Coronary artery (tissue), 2 donors: ENCODE data around the gene PARD3.
"Not testable (repeated sequence)": the region's sequence is repeated elsewhere in the genome, so short reads cannot be mapped to it uniquely, and the experiment has no call there.

Source experiments
- DNase-seq: peaks from one replicate; pipeline ENCODE4 v3.0.0-alpha.2; 2017; ENCODE audit warnings: low spot score
- H3K27ac ChIP-seq, 2 donors: fragments of 200-600 bp; sonication (generic); one replicate each; pipeline ENCODE4 v1.5.1; 2016 to 2019
- H3K4me3 ChIP-seq: fragments of 200-600 bp; sonication (generic); 2 replicates; pipeline ENCODE4 v1.5.1; 2016; ENCODE audit warnings: mild to moderate bottlenecking, moderate library complexity
- TF ChIP-seq, protein P1 (sequence below): fragments of 200-600 bp; sonication (generic); IDR thresholded peaks from one replicate; pipeline ENCODE4 v1.5.1; 2019; ENCODE audit warnings: antibody characterized with exemption

Gene PARD3

DNA sequence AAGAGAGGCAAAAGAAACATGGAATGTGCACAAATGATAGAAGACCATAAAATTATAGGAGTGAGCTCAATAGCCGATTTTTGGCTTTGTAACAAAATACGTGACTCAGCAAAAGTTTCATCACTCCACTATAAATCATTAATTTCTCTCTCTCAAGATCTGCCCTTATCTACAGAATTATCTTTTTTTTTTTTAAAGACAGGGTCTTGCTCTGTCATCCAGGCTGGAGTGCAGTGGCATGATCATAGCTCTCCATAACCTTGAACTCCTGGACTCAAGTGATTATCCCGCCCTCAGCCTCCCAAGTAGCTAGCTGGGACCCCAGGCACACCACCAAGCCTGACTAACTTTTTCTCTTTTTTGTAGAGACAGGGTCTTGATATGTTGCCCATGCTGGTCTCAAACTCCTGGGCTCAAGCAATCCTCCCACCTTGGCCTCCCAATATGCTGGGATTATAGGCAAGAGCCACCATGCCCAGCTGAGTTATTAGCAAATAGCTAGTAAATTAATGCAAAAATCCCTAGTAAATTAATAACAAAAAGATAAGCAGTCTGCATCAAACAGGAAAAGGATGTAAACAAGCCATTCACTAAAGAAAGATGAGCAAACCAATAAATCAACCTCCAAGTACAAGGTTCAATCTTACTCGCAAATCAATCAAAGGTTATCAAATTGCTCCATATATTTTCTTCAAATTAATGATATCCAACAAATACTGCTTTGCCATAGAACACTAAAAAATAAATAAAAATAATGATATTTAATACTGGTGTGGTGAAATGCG, 450.7 kb downstream of the PARD3 start:
- no peak overlapping the region for H3K27ac ChIP-seq
- TF ChIP-seq, protein P1, sequence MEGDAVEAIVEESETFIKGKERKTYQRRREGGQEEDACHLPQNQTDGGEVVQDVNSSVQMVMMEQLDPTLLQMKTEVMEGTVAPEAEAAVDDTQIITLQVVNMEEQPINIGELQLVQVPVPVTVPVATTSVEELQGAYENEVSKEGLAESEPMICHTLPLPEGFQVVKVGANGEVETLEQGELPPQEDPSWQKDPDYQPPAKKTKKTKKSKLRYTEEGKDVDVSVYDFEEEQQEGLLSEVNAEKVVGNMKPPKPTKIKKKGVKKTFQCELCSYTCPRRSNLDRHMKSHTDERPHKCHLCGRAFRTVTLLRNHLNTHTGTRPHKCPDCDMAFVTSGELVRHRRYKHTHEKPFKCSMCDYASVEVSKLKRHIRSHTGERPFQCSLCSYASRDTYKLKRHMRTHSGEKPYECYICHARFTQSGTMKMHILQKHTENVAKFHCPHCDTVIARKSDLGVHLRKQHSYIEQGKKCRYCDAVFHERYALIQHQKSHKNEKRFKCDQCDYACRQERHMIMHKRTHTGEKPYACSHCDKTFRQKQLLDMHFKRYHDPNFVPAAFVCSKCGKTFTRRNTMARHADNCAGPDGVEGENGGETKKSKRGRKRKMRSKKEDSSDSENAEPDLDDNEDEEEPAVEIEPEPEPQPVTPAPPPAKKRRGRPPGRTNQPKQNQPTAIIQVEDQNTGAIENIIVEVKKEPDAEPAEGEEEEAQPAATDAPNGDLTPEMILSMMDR = no peak
- H3K4me3 ChIP-seq = no peak overlapping the region
- DNase-seq = no peak

DNA sequence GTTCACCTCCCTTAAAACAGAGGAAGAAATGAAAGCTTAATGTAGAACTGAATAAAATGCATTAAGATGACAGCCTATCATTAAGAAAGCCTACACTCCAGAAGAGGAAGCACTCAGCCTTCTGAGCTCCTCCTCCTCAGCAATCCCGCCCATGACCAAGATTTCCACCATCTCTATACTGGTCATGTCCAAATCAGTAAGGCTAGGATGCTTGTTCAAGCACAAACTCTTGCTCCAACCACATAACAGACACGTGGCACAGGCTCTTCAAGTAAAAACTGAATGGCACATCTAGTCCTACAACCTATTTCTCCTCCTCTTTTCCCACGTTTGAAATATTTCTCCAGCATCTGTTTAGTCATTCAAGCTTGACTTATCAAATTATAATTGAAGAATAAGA, 454.1 kb downstream of the PARD3 start:
- TF ChIP-seq, protein P1 = no peak
- no peak for DNase-seq
- H3K4me3 ChIP-seq = no peak overlapping the region
- H3K27ac ChIP-seq = no peak overlapping the region

DNA sequence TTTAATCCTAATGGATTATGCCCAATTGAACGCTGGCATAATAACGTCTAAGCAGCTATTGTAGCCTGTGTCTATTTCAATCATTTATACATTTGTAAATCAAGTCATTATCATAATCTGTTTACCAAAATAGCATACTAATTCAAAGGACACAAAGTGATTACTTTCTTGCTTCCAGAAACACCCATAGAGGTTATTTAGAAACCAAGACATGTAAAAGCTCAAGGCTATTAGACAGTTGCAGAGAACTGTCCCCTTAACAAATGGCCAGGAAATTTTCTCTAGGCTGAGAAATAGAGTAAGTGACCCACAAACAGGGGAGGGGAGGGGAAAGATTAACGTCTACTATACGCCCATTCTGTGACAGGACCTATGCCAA, 455.7 kb downstream of the PARD3 start:
- no peak for DNase-seq
- TF ChIP-seq, protein P1 = no peak
- H3K4me3 ChIP-seq = no peak overlapping the region
- H3K27ac ChIP-seq = no peak overlapping the region

DNA sequence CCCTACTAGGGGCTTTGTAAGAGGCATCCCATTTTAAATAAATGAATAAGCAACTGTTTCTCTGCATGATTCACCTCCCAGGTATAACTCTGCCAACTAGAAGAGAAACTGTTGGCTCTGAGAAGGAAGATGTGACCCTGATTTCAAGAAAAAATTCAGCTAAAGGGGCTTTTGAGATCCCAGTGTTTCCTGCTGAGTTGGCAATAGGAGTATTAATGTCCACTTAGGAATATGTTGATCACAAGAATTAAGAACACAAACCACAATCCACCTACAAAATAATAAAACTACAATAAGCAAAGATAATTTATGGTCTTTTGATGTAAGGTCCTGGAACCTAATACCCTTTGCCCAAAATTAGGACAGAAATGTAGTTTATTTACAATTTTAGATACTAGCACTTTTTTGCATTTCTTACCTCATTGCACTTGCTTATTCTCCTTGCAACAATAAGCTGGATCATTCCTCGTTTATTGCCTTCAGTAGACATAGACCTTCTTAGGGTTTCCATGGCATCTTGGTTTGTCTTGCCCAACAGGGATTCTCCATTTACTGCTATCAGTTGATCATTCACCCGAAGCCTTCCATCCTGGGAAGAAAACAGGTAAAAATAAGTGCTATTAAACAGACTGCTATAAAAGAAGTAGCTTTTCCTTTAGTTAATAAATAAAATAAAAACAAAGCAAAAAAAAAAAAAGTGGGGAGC, 456.2 kb downstream of the PARD3 start:
- Histone ChIP-seq H3K27ac (no peak overlapping the region), H3K4me3 (no peak overlapping the region)
- DNase-seq = no peak
- TF ChIP-seq, protein P1 = no peak

DNA sequence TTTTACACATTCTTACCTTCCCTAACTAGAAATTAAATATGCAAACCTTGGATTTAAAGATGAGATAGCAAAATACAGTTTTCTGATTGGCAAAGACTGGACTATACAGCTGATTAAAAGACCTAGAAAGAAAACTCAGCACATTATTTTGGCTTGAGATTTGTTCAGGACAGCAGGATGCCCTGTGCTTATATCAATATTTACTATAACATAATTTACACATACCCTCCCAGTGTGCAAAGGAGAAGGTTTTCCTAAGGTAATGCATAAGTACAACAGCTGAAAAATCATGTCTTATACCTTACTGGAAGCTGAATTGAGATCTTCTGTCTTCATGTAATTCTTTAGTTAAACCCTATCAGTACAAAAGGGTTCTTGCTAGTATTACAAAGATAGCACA, 458.6 kb downstream of the PARD3 start:
- TF ChIP-seq, protein P1 = no peak
- Histone ChIP-seq H3K4me3 (no peak overlapping the region), H3K27ac (no peak overlapping the region)
- no peak for DNase-seq

DNA sequence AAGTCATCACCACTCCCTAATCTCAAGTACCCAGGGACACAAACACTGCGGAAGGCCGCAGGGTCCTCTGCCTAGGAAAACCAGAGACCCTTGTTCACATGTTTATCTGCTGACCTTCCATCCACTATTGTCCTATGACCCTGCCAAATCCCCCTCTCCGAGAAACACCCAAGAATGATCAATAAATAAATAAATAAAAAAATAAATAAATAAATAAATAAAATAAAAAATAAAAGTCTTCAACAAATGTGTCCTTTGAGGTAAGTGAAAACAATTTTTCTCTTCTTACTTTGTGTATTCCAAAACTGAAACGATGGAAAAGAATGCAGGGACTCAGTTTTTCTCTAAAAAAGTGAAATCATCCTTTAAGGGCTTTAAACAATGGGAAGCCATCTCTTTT, 461.6 kb downstream of the PARD3 start:
- H3K4me3 ChIP-seq, H3K27ac ChIP-seq, DNase-seq: not testable (repeated sequence)

DNA sequence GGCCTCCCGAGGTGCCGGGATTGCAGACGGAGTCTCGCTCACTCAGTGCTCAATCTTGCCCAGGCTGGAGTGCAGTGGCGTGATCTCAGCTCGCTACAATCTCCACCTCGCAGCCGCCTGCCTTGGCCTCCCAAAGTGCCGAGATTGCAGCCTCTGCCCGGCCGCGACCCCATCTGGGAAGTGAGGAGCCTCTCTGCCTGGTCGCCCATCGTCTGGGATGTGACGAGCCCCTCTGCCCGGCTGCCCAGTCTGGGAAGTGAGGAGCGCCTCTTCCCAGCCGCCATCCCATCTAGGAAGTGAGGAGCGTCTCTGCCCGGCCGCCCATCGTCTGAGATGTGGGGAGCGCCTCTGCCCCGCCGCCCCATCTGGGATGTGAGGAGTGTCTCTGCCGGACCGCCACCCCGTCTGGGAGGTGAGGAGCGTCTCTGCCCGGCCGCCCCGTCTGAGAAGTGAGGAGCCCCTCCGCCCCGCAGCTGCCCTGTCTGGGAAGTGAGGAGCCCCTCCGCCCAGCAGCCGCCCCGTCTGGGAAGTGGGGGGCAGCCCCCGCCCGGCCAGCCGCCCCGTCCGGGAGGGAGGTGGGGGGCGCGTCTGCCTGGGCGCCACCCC, 462.4 kb downstream of the PARD3 start:
- H3K27ac ChIP-seq, H3K4me3 ChIP-seq, DNase-seq: not testable (repeated sequence)

DNA sequence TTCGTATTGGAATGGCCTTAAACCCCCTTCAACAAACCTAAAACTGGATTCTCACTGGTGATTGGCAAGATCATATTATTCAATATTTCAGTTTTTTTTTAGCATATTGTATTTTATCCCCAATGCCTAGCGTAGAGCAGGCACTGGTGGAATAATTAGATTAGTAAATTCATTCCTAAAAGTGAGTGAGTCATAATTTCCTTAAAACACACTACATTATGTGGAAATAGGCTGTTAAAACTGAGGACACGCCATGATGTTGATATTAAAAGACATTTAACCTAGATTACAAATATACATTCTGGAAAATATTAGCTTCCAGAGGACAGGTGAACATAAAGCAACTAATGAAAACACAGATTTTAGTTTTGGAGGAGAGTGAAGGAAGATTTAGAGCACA, 463.9 kb downstream of the PARD3 start:
- TF ChIP-seq, protein P1 = no peak
- Histone ChIP-seq H3K4me3 (no peak overlapping the region), H3K27ac (no peak overlapping the region)
- no peak for DNase-seq
